Naive thymus-derived CD4-positive, alpha-beta T cell (primary cell): ENCODE measurements around the gene GRM5. TPM values are rescaled to one million over a fixed set of nuclear protein-coding genes. Genes with fewer than 3 reads are reported as not detected.
A peak's percentile ranks its signal among the peaks of the same experiment; 100 is the strongest.

ENCODE experiments used
- ATAC-seq: fragments of 150-1000 bp; cut with Tn5 transposase; 2 replicates; pipeline ENCODE4 v1.10.0; 2021; ENCODE audit warnings: mild to moderate bottlenecking, moderate library complexity
- CTCF ChIA-PET: fragments of 350-600 bp; sonication (Branson Sonifier 250); formaldehyde crosslinking; loops from one replicate; lab custom pipeline; 2021; ENCODE audit warnings: antibody characterized with exemption; lab: Charles Lee
- POLR2A ChIA-PET: fragments of 350-600 bp; sonication (Branson Sonifier 250); formaldehyde crosslinking; loops from one replicate; lab custom pipeline; 2021; ENCODE audit warnings: antibody characterized with exemption, inconsistent platforms; lab: Charles Lee
- DNase-seq, 9 donors: peaks; one replicate each; pipeline versions ENCODE4 v3.0.0 to v3.0.0-alpha.2; 2020 to 2022; ENCODE audit warnings: mixed read lengths in 1 of 9
- H3K27ac ChIP-seq: one replicate; pipeline ENCODE4 v1.7.0; 2013; ENCODE audit warnings: mild to moderate bottlenecking, low read depth, low read length, moderate library complexity
- H3K27me3 ChIP-seq, 2 donors: one replicate each; pipeline ENCODE4 v1.7.0; 2013; ENCODE audit warnings: low read length in 2 of 2, mild to moderate bottlenecking in 2 of 2, moderate library complexity in 2 of 2; ENCODE audit not compliant: control insufficient read depth in 2 of 2, insufficient read depth in 2 of 2
- H3K36me3 ChIP-seq, 3 experiments: 1 replicate in 2 of 3; 2 replicates in 1 of 3; pipeline ENCODE4 v1.7.0; 2013; ENCODE audit warnings: low read length in 3 of 3, mild to moderate bottlenecking in 3 of 3, moderate library complexity in 1 of 3; ENCODE audit not compliant: insufficient read depth in 3 of 3, control insufficient read depth in 2 of 3
- H3K4me1 ChIP-seq, 2 donors: one replicate each; pipeline ENCODE4 v1.7.0; 2013; ENCODE audit warnings: low read length in 2 of 2, mild to moderate bottlenecking in 2 of 2, moderate library complexity in 1 of 2; ENCODE audit not compliant: control insufficient read depth in 2 of 2, insufficient read depth in 2 of 2
- H3K4me3 ChIP-seq: 2 replicates; pipeline ENCODE4 v1.7.0; 2013; ENCODE audit warnings: mild to moderate bottlenecking, low read length
- H3K9me3 ChIP-seq, 3 experiments: 1 replicate in 2 of 3; 2 replicates in 1 of 3; pipeline ENCODE4 v1.7.0; 2013; ENCODE audit warnings: low read length in 3 of 3; ENCODE audit not compliant: control insufficient read depth in 2 of 3
- H3K27ac Mint-ChIP-seq, 9 donors: one replicate each; pipeline ENCODE4 v1.8.0; 2020 to 2022; ENCODE audit warnings: mixed read lengths in 9 of 9, mild to moderate bottlenecking in 8 of 9, moderate library complexity in 5 of 9, inconsistent platforms in 2 of 9
- H3K27me3 Mint-ChIP-seq, 5 donors: one replicate each; pipeline ENCODE4 v1.8.0; 2021 to 2022; ENCODE audit warnings: mixed read lengths in 5 of 5, mild to moderate bottlenecking in 1 of 5
- H3K36me3 Mint-ChIP-seq, 5 donors: one replicate each; pipeline ENCODE4 v1.8.0; 2020 to 2022; ENCODE audit warnings: mixed read lengths in 5 of 5, mild to moderate bottlenecking in 3 of 5, inconsistent platforms in 1 of 5
- H3K4me1 Mint-ChIP-seq, 7 donors: one replicate each; pipeline ENCODE4 v1.8.0; 2020 to 2022; ENCODE audit warnings: mixed read lengths in 7 of 7, mild to moderate bottlenecking in 3 of 7, inconsistent platforms in 1 of 7
- H3K4me3 Mint-ChIP-seq, 10 donors: one replicate each; pipeline ENCODE4 v1.8.0; 2020 to 2022; ENCODE audit warnings: mild to moderate bottlenecking in 10 of 10, mixed read lengths in 10 of 10, moderate library complexity in 6 of 10, inconsistent platforms in 2 of 10
- H3K9me3 Mint-ChIP-seq, 11 donors: one replicate each; pipeline ENCODE4 v1.8.0; 2020 to 2022; ENCODE audit warnings: mixed read lengths in 11 of 11, mild to moderate bottlenecking in 4 of 11, inconsistent platforms in 1 of 11, moderate library complexity in 1 of 11
- intact Hi-C, 2 donors: fragments of 100-400 bp; cut with micrococcal nuclease; formaldehyde crosslinking; loops; one replicate each; pipeline ENCODE4 v1.15.1; 2023
- polyA plus RNA-seq, 2 donors: library from polyadenylated mRNA; unstranded; fragments of 300-500 nt; fragmentation: Illumina TruSeq; gene quantifications; one replicate each; pipeline ENCODE4 v1.2.3, GENCODE V29; 2021
- total RNA-seq, 6 experiments: library from RNA in 5 of 6; stranded (reverse) in 5 of 6; gene quantifications; 1 replicate in 5 of 6; 2 replicates in 1 of 6; pipeline ENCODE4 v1.2.3 and lab custom pipeline; 2021 to 2026

GRM5 gene
- total and polyA plus RNA-seq, 7 experiments from 2014 or later = not detected

GRCh38 chr11:88508759-88509581 lies 556.8 kb downstream of the GRM5 start:
- ChIA-PET POLR2A (no interaction called here), CTCF (no interaction called here)
- H3K4me1 ChIP-seq = peaks cover 0 to 5% of the 10 kb centered on the region in 2 donors
- Mint-ChIP-seq H3K4me3 (peak overlapping the region; percentile 64 to 86 (median 76)), H3K27me3 (peaks cover 67 to 85% (median 68%) of the 10 kb centered on the region in 5 donors), H3K36me3 (peaks cover 0 to 4% (median 0%) of the 10 kb centered on the region in 5 donors), H3K27ac (no peak overlapping the region), H3K9me3 (no peaks in the 10 kb centered on the region), H3K4me1 (peaks cover 8 to 17% (median 15%) of the 10 kb centered on the region in 7 donors)
- DNase-seq = peak in 1 of 9 donors; percentile 37
- peaks cover 0 to 18% of the 10 kb centered on the region in 2 donors for H3K27me3 ChIP-seq
- H3K27ac ChIP-seq = no peak overlapping the region
- ATAC-seq = peak; percentile 42
- no peaks in the 10 kb centered on the region for H3K9me3 ChIP-seq
- H3K4me3 ChIP-seq = peak overlapping the region; percentile 29
- H3K36me3 ChIP-seq = no peaks in the 10 kb centered on the region
- intact Hi-C loops = no loop called here

- peak overlapping the region; percentile 29 for H3K4me3 ChIP-seq
Measured at GRCh38 chr11:88508418-88508758, 557.4 kb downstream of the GRM5 start.

GRCh38 chr11:88507771-88508417 lies 557.9 kb downstream of the GRM5 start:
- DNase-seq (no peak), ATAC-seq (no peak)
- no peak overlapping the region for H3K27ac Mint-ChIP-seq
- CTCF ChIA-PET = no interaction called here
- H3K36me3 ChIP-seq = no peaks in the 10 kb centered on the region
- H3K9me3 ChIP-seq = no peaks in the 10 kb centered on the region
- peaks cover 0 to 4% (median 0%) of the 10 kb centered on the region in 5 donors for H3K36me3 Mint-ChIP-seq
- intact Hi-C loops = no loop called here
- peaks cover 0 to 15% of the 10 kb centered on the region in 2 donors for H3K27me3 ChIP-seq
- H3K27ac ChIP-seq = no peak overlapping the region
- H3K4me3 ChIP-seq = no peak overlapping the region
- peaks cover 0 to 5% of the 10 kb centered on the region in 2 donors for H3K4me1 ChIP-seq
- peaks cover 56 to 79% (median 64%) of the 10 kb centered on the region in 5 donors for H3K27me3 Mint-ChIP-seq
- no peaks in the 10 kb centered on the region for H3K9me3 Mint-ChIP-seq
- POLR2A ChIA-PET = no interaction called here
- peak overlapping the region; percentile 34 to 88 (median 78) for H3K4me3 Mint-ChIP-seq
- H3K4me1 Mint-ChIP-seq = peaks cover 8 to 17% (median 15%) of the 10 kb centered on the region in 7 donors

More at GRCh38 chr11:88508418-88508758, 557.4 kb downstream of the GRM5 start:
- no peaks in the 10 kb centered on the region for H3K9me3 ChIP-seq
- H3K4me1 ChIP-seq = peaks cover 0 to 5% of the 10 kb centered on the region in 2 donors
- H3K4me1 Mint-ChIP-seq = peaks cover 8 to 17% (median 15%) of the 10 kb centered on the region in 7 donors
- ATAC-seq (no peak), DNase-seq (no peak)
- peak overlapping the region; percentile 34 to 88 (median 78) for H3K4me3 Mint-ChIP-seq
- H3K27ac Mint-ChIP-seq = no peak overlapping the region
- no peaks in the 10 kb centered on the region for H3K36me3 ChIP-seq
- H3K27me3 Mint-ChIP-seq = peaks cover 61 to 81% (median 65%) of the 10 kb centered on the region in 5 donors
- H3K36me3 Mint-ChIP-seq = peaks cover 0 to 4% (median 0%) of the 10 kb centered on the region in 5 donors
- H3K9me3 Mint-ChIP-seq = no peaks in the 10 kb centered on the region
- POLR2A ChIA-PET = no interaction called here
- no peak overlapping the region for H3K27ac ChIP-seq
- CTCF ChIA-PET = no interaction called here
- intact Hi-C loops = no loop called here
- H3K27me3 ChIP-seq = peaks cover 0 to 18% of the 10 kb centered on the region in 2 donors

GRCh38 chr11:88501541-88501940 lies 564.2 kb downstream of the GRM5 start:
- ChIA-PET CTCF (interaction anchor here (0.6 kb wide), 1 partner anchor 270 kb away, joined by 3 read pairs; no protein-coding TSS in a partner anchor), POLR2A (no interaction called here)
- no peak overlapping the region for H3K4me3 Mint-ChIP-seq

GRCh38 chr11:88495836-88496235 lies 569.9 kb downstream of the GRM5 start:
- H3K4me3 Mint-ChIP-seq = no peak overlapping the region
- H3K27ac Mint-ChIP-seq = no peak overlapping the region
- DNase-seq (no peak), ATAC-seq (no peak)
- CTCF ChIA-PET = no interaction called here
- peaks cover 0 to 31% (median under 1%) of the 10 kb centered on the region in 5 donors for H3K27me3 Mint-ChIP-seq
- no peaks in the 10 kb centered on the region for H3K36me3 Mint-ChIP-seq
- no peak overlapping the region for H3K27ac ChIP-seq
- no peaks in the 10 kb centered on the region for H3K36me3 ChIP-seq
- H3K4me1 ChIP-seq = no peaks in the 10 kb centered on the region
- POLR2A ChIA-PET = no interaction called here
- H3K9me3 Mint-ChIP-seq = peaks cover 0 to 2% (median 0%) of the 10 kb centered on the region in 11 donors
- H3K27me3 ChIP-seq = no peaks in the 10 kb centered on the region
- intact Hi-C loops = no loop called here
- no peaks in the 10 kb centered on the region for H3K9me3 ChIP-seq
- H3K4me1 Mint-ChIP-seq = no peaks in the 10 kb centered on the region
- no peak overlapping the region for H3K4me3 ChIP-seq

More at GRCh38 chr11:88501541-88501940, 564.2 kb downstream of the GRM5 start:
- Mint-ChIP-seq H3K4me1 (no peaks in the 10 kb centered on the region), H3K36me3 (no peaks in the 10 kb centered on the region), H3K27ac (no peak overlapping the region), H3K9me3 (peaks cover 0 to 2% (median 0%) of the 10 kb centered on the region in 11 donors), H3K27me3 (peaks cover 11 to 41% (median 21%) of the 10 kb centered on the region in 5 donors)
- H3K4me3 ChIP-seq = no peak overlapping the region
- no peak overlapping the region for H3K27ac ChIP-seq
- H3K36me3 ChIP-seq = no peaks in the 10 kb centered on the region
- H3K9me3 ChIP-seq = no peaks in the 10 kb centered on the region
- H3K27me3 ChIP-seq = no peaks in the 10 kb centered on the region
- DNase-seq (no peak), ATAC-seq (no peak)
- no peaks in the 10 kb centered on the region for H3K4me1 ChIP-seq
- intact Hi-C loops = no loop called here

GRCh38 chr11:88494848-88495247 lies 570.9 kb downstream of the GRM5 start:
- peaks cover 0 to 2% (median 0%) of the 10 kb centered on the region in 11 donors for H3K9me3 Mint-ChIP-seq

More at GRCh38 chr11:88494848-88495247, 570.9 kb downstream of the GRM5 start:
- ATAC-seq (no peak), DNase-seq (no peak)
- no peaks in the 10 kb centered on the region for H3K27me3 ChIP-seq
- POLR2A ChIA-PET = no interaction called here
- no peak overlapping the region for H3K27ac ChIP-seq
- no peaks in the 10 kb centered on the region for H3K36me3 ChIP-seq
- Mint-ChIP-seq H3K4me1 (no peaks in the 10 kb centered on the region), H3K36me3 (no peaks in the 10 kb centered on the region), H3K27ac (no peak overlapping the region), H3K4me3 (no peak overlapping the region), H3K27me3 (peaks cover 0 to 33% (median 0%) of the 10 kb centered on the region in 5 donors)
- intact Hi-C loops = no loop called here
- no peaks in the 10 kb centered on the region for H3K4me1 ChIP-seq
- no peak overlapping the region for H3K4me3 ChIP-seq
- no peaks in the 10 kb centered on the region for H3K9me3 ChIP-seq
- CTCF ChIA-PET = no interaction called here
